Choroid plexus epithelial cell (primary cell): ENCODE measurements around the gene S100A3.
"Not testable (repeated sequence)": the region's sequence is repeated elsewhere in the genome, so short reads cannot be mapped to it uniquely, and the experiment has no call there.

Source experiments
- DNase-seq: peaks from one replicate; pipeline ENCODE4 v3.0.0-alpha.2; 2010; ENCODE audit warnings: low read depth
- H3K4me3 ChIP-seq: 2 replicates; pipeline ENCODE4 v1.5.1; 2011; ENCODE audit warnings: low read depth, mild to moderate bottlenecking, control low read depth, low read length, moderate library complexity
- CTCF ChIP-seq: conservative IDR thresholded peaks from 2 replicates; pipeline ENCODE4 v1.5.1; 2011; ENCODE audit warnings: low read depth, mild to moderate bottlenecking, control low read depth, inconsistent platforms, low read length, moderate library complexity

Gene S100A3

DNA sequence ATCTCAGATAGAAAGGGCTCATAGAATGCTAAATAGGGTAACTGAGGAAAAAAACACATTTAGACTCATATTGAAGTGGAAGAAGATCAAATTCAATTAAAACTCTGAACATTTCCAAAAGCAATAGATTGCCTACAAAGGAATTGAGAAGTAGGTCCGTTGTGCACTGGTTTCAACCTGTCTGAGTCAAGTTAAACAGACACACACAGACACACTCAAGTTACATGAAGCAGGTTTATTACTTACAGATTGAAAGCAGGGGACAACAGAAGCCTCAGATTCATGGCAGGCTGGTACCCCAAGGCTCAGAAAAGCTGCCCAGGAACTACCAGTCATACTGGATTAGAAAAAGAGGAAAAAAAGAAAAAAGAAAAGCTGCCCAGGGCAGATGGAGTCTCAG is 37.3 kb upstream of the S100A3 start:
- no peak for DNase-seq
- no peak overlapping the region for H3K4me3 ChIP-seq
- TF ChIP-seq CTCF, result no peak

DNA sequence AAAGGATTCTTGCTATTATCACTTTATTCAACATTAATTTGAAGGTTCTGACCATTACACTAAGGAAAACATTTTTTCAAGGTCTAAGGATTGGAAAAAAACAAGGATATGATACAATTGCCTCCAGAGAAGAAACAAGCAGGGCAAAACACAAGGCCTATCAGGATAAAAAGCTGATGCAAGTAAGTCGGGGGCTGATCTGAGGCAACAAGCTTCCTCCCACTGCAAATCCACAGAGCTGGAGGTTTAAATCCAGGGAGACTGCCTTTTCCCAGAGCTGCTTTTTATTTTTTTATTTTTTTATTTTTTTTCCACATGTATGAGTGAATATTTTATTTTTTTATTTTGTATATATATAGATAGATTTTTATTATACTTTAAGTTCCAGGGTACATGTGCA is 35.9 kb upstream of the S100A3 start:
- no peak for DNase-seq
- no peak for TF ChIP-seq CTCF
- H3K4me3 ChIP-seq, result no peak overlapping the region

GRCh38 chr1:153583976-153584375 is 34.9 kb upstream of the S100A3 start:
- DNase-seq, result peak; percentile 50
- H3K4me3 ChIP-seq, result no peak overlapping the region
- TF ChIP-seq CTCF, result no peak

DNA sequence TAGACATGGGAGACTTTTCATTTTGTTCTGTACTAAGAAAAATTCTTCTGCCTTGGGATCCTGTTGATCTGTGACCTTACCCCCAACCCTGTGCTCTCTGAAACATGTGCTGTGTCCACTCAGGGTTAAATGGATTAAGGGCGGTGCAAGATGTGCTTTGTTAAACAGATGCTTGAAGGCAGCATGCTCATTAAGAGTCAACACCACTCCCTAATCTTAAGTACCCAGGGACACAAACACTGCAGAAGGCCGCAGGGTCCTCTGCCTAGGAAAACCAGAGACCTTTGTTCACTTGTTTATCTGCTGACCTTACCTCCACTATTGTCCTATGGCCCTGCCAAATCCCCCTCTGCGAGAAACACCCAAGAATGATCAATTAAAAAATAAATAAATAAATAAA is 34.5 kb upstream of the S100A3 start:
- DNase-seq, H3K4me3 ChIP-seq: not testable (repeated sequence)

DNA sequence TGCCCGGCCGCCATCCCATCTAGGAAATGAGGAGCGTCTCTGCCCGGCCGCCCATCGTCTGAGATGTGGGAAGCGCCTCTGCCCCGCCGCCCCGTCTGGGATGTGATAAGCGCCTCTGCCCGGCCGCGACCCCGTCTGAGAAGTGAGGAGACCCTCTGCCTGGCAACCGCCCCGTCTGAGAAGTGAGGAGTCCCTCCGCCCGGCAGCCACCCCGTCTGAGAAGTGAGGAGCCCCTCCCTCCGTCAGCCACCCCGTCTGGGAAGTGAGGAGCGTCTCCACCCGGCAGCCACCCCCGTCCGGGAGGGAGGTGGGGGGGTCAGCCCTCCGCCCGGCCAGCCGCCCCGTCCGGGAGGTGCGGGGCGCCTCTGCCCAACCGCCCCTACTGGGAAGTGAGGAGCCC is 33.8 kb upstream of the S100A3 start:
- H3K4me3 ChIP-seq, DNase-seq: not testable (repeated sequence)

- TF ChIP-seq CTCF, result no peak
- DNase-seq, result no peak
- no peak overlapping the region for H3K4me3 ChIP-seq
These were observed 29.9 kb upstream of the S100A3 start for GRCh38 chr1:153578936-153579335.

DNA sequence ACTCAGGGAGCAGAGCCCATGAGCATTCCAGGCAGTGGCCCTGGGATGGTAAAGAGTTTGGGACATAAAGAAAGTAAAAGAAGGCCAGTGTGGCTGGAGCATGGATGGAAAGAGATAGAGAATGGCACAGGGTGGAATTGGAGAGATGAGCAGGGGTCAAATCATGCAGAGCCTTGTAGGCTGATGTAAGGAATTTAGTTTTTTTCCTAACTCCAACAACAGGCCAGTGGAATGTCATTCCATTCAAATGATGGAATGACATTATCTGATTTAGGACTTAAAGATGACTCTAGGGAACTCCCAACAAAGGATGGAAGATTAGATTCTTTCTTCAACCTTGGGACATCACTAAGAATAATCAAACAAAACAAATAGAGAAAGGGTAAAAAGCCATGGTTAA is 29.4 kb upstream of the S100A3 start:
- H3K4me3 ChIP-seq, result no peak overlapping the region
- TF ChIP-seq CTCF, result no peak

GRCh38 chr1:153577624-153578051 is 28.6 kb upstream of the S100A3 start:
- TF ChIP-seq CTCF, result no peak
- no peak overlapping the region for H3K4me3 ChIP-seq

More for the DNA sequence above, 29.4 kb upstream of the S100A3 start:
- no peak for DNase-seq

More at GRCh38 chr1:153577624-153578051, 28.6 kb upstream of the S100A3 start:
- no peak for DNase-seq
